SK-N-SH (cell line): ENCODE results near the gene BARD1. TPM values are rescaled to one million over a fixed set of nuclear protein-coding genes. Genes with fewer than 3 reads are reported as not detected.

ENCODE experiments used
- CTCF ChIA-PET: fragments of 300-600, 350-600 bp; formaldehyde crosslinking; extraction: SDS; loops from one replicate; lab custom pipeline; 2021; lab: Yijun Ruan, JAX
- POLR2A ChIA-PET: fragments of 350-600 bp; sonication (Branson Sonifier 250); formaldehyde crosslinking; extraction: SDS; loops from one replicate; lab custom pipeline; 2020; ENCODE audit warnings: antibody characterized with exemption, inconsistent platforms; lab: Yijun Ruan, JAX
- DNase-seq: peaks from one replicate; pipeline ENCODE4 v3.0.0; 2012
- H2AFZ ChIP-seq: fragments of 200-600 bp; sonication (generic); 2 replicates; pipeline ENCODE4 v1.8.1; 2016; ENCODE audit warnings: antibody characterized with exemption, mild to moderate bottlenecking, low read depth
- H3F3A ChIP-seq: fragments of 200-600 bp; sonication (generic); replicated peaks from 2 replicates; pipeline ENCODE3; 2016; ENCODE audit warnings: antibody characterized with exemption, mild to moderate bottlenecking; ENCODE audit not compliant: insufficient read depth
- H3K27ac ChIP-seq, 2 experiments: fragments of 200-500 bp in 1 of 2; fragments of 200-600 bp in 1 of 2; sonication (Bioruptor generic) in 1 of 2; sonication (generic), shearing (Covaris generic) in 1 of 2; 2 replicates each; pipeline versions ENCODE4 v1.5.1 to v1.6.1; 2014 to 2016; ENCODE audit warnings: low read depth in 2 of 2, inconsistent platforms in 1 of 2, low read length in 1 of 2, mild to moderate bottlenecking in 1 of 2, mixed read lengths in 1 of 2
- H3K27me3 ChIP-seq: fragments of 200-600 bp; sonication (generic), shearing (Covaris generic); 2 replicates; pipeline ENCODE4 v1.6.1; 2016; ENCODE audit warnings: mixed run types; ENCODE audit not compliant: insufficient read depth
- H3K36me3 ChIP-seq, 2 experiments: fragments of 200-500 bp in 1 of 2; fragments of 200-600 bp in 1 of 2; sonication (Bioruptor generic) in 1 of 2; sonication (generic) in 1 of 2; replicated peaks in 1 of 2; 2 replicates each; pipeline versions ENCODE3 to v1.5.1; 2014 to 2016; ENCODE audit warnings: low read length in 1 of 2, mild to moderate bottlenecking in 1 of 2; ENCODE audit not compliant: insufficient read depth in 2 of 2, control insufficient read depth in 1 of 2
- H3K4me1 ChIP-seq, 2 experiments: fragments of 200-500 bp in 1 of 2; fragments of 200-600 bp in 1 of 2; sonication (Bioruptor generic) in 1 of 2; sonication (generic), shearing (Covaris generic) in 1 of 2; 2 replicates each; pipeline versions ENCODE4 v1.5.1 to v1.6.1; 2014 to 2016; ENCODE audit warnings: low read depth in 1 of 2, low read length in 1 of 2, mixed run types in 1 of 2; ENCODE audit not compliant: insufficient read depth in 2 of 2, control insufficient read depth in 1 of 2
- H3K4me2 ChIP-seq: fragments of 200-600 bp; sonication (generic), shearing (Covaris generic); 2 replicates; pipeline ENCODE4 v1.6.1; 2017; ENCODE audit warnings: mixed run types
- H3K4me3 ChIP-seq, 2 experiments: fragments of 200-500 bp in 1 of 2; fragments of 200-600 bp in 1 of 2; sonication (Bioruptor generic) in 1 of 2; sonication (generic), shearing (Covaris generic) in 1 of 2; 2 replicates each; pipeline versions ENCODE4 v1.5.1 to v1.8.1; 2014 to 2016; ENCODE audit warnings: low read depth in 2 of 2, inconsistent platforms in 1 of 2, low read length in 1 of 2, mild to moderate bottlenecking in 1 of 2, mixed read lengths in 1 of 2, moderate library complexity in 1 of 2
- H3K79me2 ChIP-seq: fragments of 200-600 bp; sonication (generic); 2 replicates; pipeline ENCODE4 v1.8.1; 2017; ENCODE audit warnings: mild to moderate bottlenecking; ENCODE audit not compliant: insufficient read depth
- H3K9ac ChIP-seq: fragments of 200-600 bp; sonication (generic); 2 replicates; pipeline ENCODE4 v1.6.1; 2017; ENCODE audit warnings: mixed run types
- H3K9me2 ChIP-seq: fragments of 200-600 bp; sonication (generic); 2 replicates; pipeline ENCODE4 v1.6.1; 2017; ENCODE audit warnings: mixed run types
- H3K9me3 ChIP-seq: fragments of 200-600 bp; sonication (generic); 2 replicates; pipeline ENCODE4 v1.6.1; 2017; ENCODE audit warnings: mixed run types, mild to moderate bottlenecking, moderate library complexity
- H4K20me1 ChIP-seq: fragments of 200-600 bp; sonication (generic); 2 replicates; pipeline ENCODE4 v1.6.1; 2017; ENCODE audit warnings: mild to moderate bottlenecking, mixed run types; ENCODE audit not compliant: insufficient read depth
- EP300 ChIP-seq, 2 experiments: IDR thresholded peaks; 2 replicates each; pipeline versions ENCODE4 v1.4.0 to v1.6.1; 2012; ENCODE audit warnings: borderline replicate concordance in 1 of 2, low read depth in 1 of 2, low read length in 1 of 2
- FOXM1 ChIP-seq: IDR thresholded peaks from 2 replicates; pipeline ENCODE4 v1.4.0; 2012; ENCODE audit warnings: low read depth, mild to moderate bottlenecking
- MXI1 ChIP-seq: IDR thresholded peaks from 2 replicates; pipeline ENCODE4 v1.6.1; 2012; ENCODE audit warnings: mild to moderate bottlenecking, low read depth, low read length, improper control_type of control experiment
- NFIC ChIP-seq: IDR thresholded peaks from 2 replicates; pipeline ENCODE4 v1.4.0; 2012; ENCODE audit warnings: borderline replicate concordance
- NRF1 ChIP-seq: IDR thresholded peaks from 2 replicates; pipeline ENCODE4 v1.6.1; 2012; ENCODE audit warnings: low read depth, mild to moderate bottlenecking, low read length
- RXRA ChIP-seq: IDR thresholded peaks from 2 replicates; pipeline ENCODE4 v1.4.0; 2012; ENCODE audit warnings: low read depth, mild to moderate bottlenecking, borderline replicate concordance
- SMC3 ChIP-seq: IDR thresholded peaks from 2 replicates; pipeline ENCODE4 v1.6.1; 2012; ENCODE audit warnings: low read depth, low read length, improper control_type of control experiment
- TCF12 ChIP-seq: IDR thresholded peaks from 2 replicates; pipeline ENCODE4 v1.4.0; 2012
- WGBS: methylation state at CpG from one replicate; pipeline ENCODE4 v1.1.6; 2017; ENCODE audit warnings: low lambda C conversion rate; 5-methylcytosine and 5-hydroxymethylcytosine counted together
- polyA plus RNA-seq, 3 experiments: library from polyadenylated mRNA; depleted of rRNA; stranded (reverse); fragments of >200 nt; gene quantifications; 2 replicates each; pipeline ENCODE4 v1.2.3, GENCODE V29; 2012
- TF ChIP-seq, protein P1 (sequence below): fragments of 150-350 bp; IDR thresholded peaks from 2 replicates; pipeline ENCODE4 v1.6.1; 2017; ENCODE audit warnings: antibody characterized with exemption, low read length, low read depth, borderline replicate concordance
- TF ChIP-seq, protein P2 (sequence below): IDR thresholded peaks from 2 replicates; pipeline ENCODE4 v1.4.0; 2012; ENCODE audit warnings: low read depth
- TF ChIP-seq, protein P3 (sequence below): IDR thresholded peaks from 2 replicates; pipeline ENCODE4; 2012
- TF ChIP-seq, protein P4 (sequence below): IDR thresholded peaks from 2 replicates; pipeline ENCODE4 v1.6.1; 2012; ENCODE audit warnings: mild to moderate bottlenecking, low read depth, low read length, moderate library complexity

BARD1 gene
- polyA plus RNA-seq, 1 of the 3 experiments (the other 2 are of a cell fraction): 2.4 TPM

DNA sequence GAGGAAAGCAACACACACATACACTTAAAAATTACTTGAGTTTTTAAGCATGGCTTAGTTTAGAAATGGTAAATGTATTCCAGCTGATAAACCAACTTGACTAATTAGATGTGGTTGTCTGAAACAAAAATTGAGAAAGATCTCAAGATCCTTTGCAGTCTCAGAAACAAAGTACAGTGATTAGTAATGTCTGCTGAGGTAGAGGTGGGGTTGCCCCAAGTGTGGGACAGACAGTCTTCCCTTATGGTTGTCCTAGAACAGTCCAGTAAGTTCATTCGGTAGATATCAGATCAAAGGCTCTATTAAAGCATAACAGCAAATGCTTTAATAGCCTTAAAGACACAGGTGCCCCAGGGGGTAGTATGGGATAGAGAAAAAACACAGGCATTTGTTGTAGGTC is 94.5 kb downstream of the BARD1 start:
- Histone ChIP-seq H3K4me1 (no peaks in the 10 kb centered on the region), H2AFZ (no peak overlapping the region), H3K36me3 (no peaks in the 10 kb centered on the region), H3K4me2 (no peak overlapping the region), H3F3A (no peaks in the 10 kb centered on the region), H3K9ac (no peak overlapping the region), H3K27me3 (no peaks in the 10 kb centered on the region), H3K79me2 (no peaks in the 10 kb centered on the region), H3K4me3 (no peak overlapping the region), H4K20me1 (no peaks in the 10 kb centered on the region), H3K27ac (no peak overlapping the region), H3K9me2 (no peaks in the 10 kb centered on the region), H3K9me3 (no peaks in the 10 kb centered on the region)
- TF ChIP-seq TCF12 (no peak), MXI1 (no peak)
- no peak for DNase-seq
- ChIA-PET CTCF (no interaction called here), POLR2A (no interaction called here)
- WGBS: 0% methylated on average over 1 of the region's 1 CpG

DNA sequence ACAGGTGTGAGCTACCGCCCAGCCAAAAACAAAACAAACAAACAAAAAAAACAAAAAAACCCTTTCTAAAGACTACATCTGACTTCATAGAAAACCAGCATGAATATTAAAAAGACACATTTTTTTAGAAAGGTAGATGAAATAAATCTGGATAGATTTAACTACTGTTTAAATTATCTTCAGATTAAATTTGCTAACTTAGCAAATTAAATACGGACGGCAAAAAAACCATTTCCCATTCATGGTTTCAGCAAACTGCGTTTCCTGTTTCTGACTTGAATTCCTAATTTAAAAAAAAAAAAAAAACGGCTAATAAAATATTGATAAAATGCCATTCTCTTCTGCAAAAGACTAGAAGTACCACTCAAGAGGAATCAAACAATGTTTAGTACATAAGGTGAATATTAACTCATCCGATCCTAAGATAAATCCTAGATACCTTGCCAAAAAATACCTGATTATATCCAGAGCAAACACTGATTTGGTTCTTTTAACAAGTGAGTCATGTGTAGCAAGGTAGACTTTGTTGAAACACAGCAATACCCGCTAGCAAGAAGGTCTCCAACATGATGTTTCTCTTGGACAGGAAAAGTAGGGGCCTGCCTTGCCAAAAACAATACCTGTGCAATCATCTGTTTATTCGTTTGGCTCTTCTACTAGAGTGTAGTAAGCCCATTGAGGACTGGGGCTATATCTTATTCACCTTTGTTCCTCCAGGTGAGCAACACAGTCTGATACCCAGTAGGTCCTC is 96.2 kb downstream of the BARD1 start:
- POLR2A ChIA-PET: no interaction called here
- Histone ChIP-seq H3K4me1 (no peaks in the 10 kb centered on the region), H3K4me2 (no peak overlapping the region), H3K27ac (no peak overlapping the region), H3K79me2 (no peaks in the 10 kb centered on the region), H3K27me3 (no peaks in the 10 kb centered on the region), H3K4me3 (no peak overlapping the region), H3K9ac (no peak overlapping the region), H3K36me3 (no peaks in the 10 kb centered on the region), H2AFZ (no peak overlapping the region)
- no peak for DNase-seq
- TF ChIP-seq EP300 (IDR thresholded peaks at IDR 0.05; ENCODE audit: borderline replicate concordance in 1 of 2, low read depth in 1 of 2, low read length in 1 of 2): no peak
- no peak for TF ChIP-seq FOXM1
- no peak for TF ChIP-seq SMC3
- TF ChIP-seq NFIC: no peak
- TF ChIP-seq RXRA: no peak
- TF ChIP-seq NRF1: no peak
- TF ChIP-seq, protein P1, sequence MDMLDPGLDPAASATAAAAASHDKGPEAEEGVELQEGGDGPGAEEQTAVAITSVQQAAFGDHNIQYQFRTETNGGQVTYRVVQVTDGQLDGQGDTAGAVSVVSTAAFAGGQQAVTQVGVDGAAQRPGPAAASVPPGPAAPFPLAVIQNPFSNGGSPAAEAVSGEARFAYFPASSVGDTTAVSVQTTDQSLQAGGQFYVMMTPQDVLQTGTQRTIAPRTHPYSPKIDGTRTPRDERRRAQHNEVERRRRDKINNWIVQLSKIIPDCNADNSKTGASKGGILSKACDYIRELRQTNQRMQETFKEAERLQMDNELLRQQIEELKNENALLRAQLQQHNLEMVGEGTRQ: no peak
- TF ChIP-seq, protein P2, sequence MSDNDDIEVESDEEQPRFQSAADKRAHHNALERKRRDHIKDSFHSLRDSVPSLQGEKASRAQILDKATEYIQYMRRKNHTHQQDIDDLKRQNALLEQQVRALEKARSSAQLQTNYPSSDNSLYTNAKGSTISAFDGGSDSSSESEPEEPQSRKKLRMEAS: no peak
- TF ChIP-seq, protein P3, sequence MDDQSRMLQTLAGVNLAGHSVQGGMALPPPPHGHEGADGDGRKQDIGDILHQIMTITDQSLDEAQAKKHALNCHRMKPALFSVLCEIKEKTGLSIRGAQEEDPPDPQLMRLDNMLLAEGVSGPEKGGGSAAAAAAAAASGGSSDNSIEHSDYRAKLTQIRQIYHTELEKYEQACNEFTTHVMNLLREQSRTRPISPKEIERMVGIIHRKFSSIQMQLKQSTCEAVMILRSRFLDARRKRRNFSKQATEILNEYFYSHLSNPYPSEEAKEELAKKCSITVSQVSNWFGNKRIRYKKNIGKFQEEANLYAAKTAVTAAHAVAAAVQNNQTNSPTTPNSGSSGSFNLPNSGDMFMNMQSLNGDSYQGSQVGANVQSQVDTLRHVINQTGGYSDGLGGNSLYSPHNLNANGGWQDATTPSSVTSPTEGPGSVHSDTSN: no peak
- TF ChIP-seq, protein P4, sequence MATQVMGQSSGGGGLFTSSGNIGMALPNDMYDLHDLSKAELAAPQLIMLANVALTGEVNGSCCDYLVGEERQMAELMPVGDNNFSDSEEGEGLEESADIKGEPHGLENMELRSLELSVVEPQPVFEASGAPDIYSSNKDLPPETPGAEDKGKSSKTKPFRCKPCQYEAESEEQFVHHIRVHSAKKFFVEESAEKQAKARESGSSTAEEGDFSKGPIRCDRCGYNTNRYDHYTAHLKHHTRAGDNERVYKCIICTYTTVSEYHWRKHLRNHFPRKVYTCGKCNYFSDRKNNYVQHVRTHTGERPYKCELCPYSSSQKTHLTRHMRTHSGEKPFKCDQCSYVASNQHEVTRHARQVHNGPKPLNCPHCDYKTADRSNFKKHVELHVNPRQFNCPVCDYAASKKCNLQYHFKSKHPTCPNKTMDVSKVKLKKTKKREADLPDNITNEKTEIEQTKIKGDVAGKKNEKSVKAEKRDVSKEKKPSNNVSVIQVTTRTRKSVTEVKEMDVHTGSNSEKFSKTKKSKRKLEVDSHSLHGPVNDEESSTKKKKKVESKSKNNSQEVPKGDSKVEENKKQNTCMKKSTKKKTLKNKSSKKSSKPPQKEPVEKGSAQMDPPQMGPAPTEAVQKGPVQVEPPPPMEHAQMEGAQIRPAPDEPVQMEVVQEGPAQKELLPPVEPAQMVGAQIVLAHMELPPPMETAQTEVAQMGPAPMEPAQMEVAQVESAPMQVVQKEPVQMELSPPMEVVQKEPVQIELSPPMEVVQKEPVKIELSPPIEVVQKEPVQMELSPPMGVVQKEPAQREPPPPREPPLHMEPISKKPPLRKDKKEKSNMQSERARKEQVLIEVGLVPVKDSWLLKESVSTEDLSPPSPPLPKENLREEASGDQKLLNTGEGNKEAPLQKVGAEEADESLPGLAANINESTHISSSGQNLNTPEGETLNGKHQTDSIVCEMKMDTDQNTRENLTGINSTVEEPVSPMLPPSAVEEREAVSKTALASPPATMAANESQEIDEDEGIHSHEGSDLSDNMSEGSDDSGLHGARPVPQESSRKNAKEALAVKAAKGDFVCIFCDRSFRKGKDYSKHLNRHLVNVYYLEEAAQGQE: no peak
- TF ChIP-seq, all 33 proteins: peak for 0
- no peaks in the 10 kb centered on the region for H4K20me1 ChIP-seq
- no peaks in the 10 kb centered on the region for H3K9me2 ChIP-seq
- WGBS: 76% methylated on average over 8 of the region's 8 CpGs
- no peaks in the 10 kb centered on the region for H3K9me3 ChIP-seq
- CTCF ChIA-PET: interaction anchor here (0.6 kb wide), 1 partner anchor 12 kb away, joined by 3 read pairs; no protein-coding TSS in a partner anchor
- no peaks in the 10 kb centered on the region for H3F3A ChIP-seq
